ENCODE results near the gene DPRX.

- TF ChIP-seq EZH2 (IDR thresholded peaks at IDR 0.05; ENCODE audit: insufficient read depth, poor library complexity, severe bottlenecking) (no peak), EZH2phosphoT487 (IDR thresholded peaks at IDR 0.05; ENCODE audit: insufficient read depth, low read depth) (no peak)
Measured at GRCh38 chr19:53600217-53600616, 31.6 kb upstream of the DPRX start.
